Breast epithelium (tissue), 4 donors: ENCODE measurements around the gene ZNF428. TPM values are rescaled to one million over a fixed set of nuclear protein-coding genes. Genes with fewer than 3 reads are reported as not detected.

Experiments used
- DNase-seq, 2 donors: peaks; one replicate each; pipeline ENCODE4 v3.0.0-alpha.2; 2019; ENCODE audit warnings: low spot score in 2 of 2
- H3K27ac ChIP-seq, 2 donors: fragments of 200-600 bp; sonication (generic) in 1 of 2; one replicate each; pipeline ENCODE4 v1.5.1; 2016 to 2019; ENCODE audit warnings: mild to moderate bottlenecking in 1 of 2
- H3K27me3 ChIP-seq, 2 donors: fragments of 200-600 bp; sonication (generic) in 1 of 2; one replicate each; pipeline versions ENCODE4 v1.5.1 to v1.6.0; 2017 to 2019; ENCODE audit warnings: control low read depth in 1 of 2, mild to moderate bottlenecking in 1 of 2
- H3K36me3 ChIP-seq: fragments of 200-600 bp; one replicate; pipeline ENCODE4 v1.5.1; 2019
- H3K4me1 ChIP-seq, 2 donors: fragments of 200-600 bp; sonication (generic); one replicate each; pipeline ENCODE4 v1.5.1; 2016 to 2019; ENCODE audit warnings: control low read depth in 1 of 2
- H3K4me3 ChIP-seq, 3 donors: fragments of 200-600 bp; sonication (generic); 1 replicate in 2 of 3; 2 replicates in 1 of 3; pipeline ENCODE4 v1.5.1; 2016 to 2019; ENCODE audit warnings: mild to moderate bottlenecking in 3 of 3, moderate library complexity in 2 of 3
- H3K9me3 ChIP-seq, 2 donors: fragments of 200-600 bp; sonication (generic) in 1 of 2; one replicate each; pipeline ENCODE4 v1.5.1; 2016 to 2019; ENCODE audit warnings: control low read depth in 1 of 2
- POLR2A ChIP-seq: fragments of 450-650 bp; IDR thresholded peaks from one replicate; pipeline ENCODE4 v1.6.1; 2016; ENCODE audit warnings: antibody characterized with exemption, mild to moderate bottlenecking, moderate library complexity
- POLR2AphosphoS5 ChIP-seq, 3 donors: sonication (generic); formaldehyde crosslinking; IDR thresholded peaks; one replicate each; pipeline ENCODE4 v1.6.1; 2017; ENCODE audit warnings: antibody characterized with exemption in 3 of 3
- intact Hi-C: fragments of 100-400 bp; cut with DNase I; formaldehyde crosslinking; loops from one replicate; pipeline ENCODE4 v1.15.1; 2023; ENCODE audit warnings: low total_unique reads
- total RNA-seq, 3 donors: library from RNA; depleted of rRNA; stranded (reverse); fragments of >200 nt; gene quantifications; one replicate each; pipeline ENCODE4 v1.1.0, GENCODE V29; 2016
- TF ChIP-seq, protein P1 (sequence below), 3 donors: fragments of 450-650 bp; IDR thresholded peaks; one replicate each; pipeline ENCODE4 v1.5.1; 2016 to 2017; ENCODE audit warnings: antibody characterized with exemption in 3 of 3, mild to moderate bottlenecking in 3 of 3, moderate library complexity in 3 of 3

ZNF428 gene
- total RNA-seq, result 10 to 100 TPM; 24.7 to 31.1 (median 28.2) TPM

DNA sequence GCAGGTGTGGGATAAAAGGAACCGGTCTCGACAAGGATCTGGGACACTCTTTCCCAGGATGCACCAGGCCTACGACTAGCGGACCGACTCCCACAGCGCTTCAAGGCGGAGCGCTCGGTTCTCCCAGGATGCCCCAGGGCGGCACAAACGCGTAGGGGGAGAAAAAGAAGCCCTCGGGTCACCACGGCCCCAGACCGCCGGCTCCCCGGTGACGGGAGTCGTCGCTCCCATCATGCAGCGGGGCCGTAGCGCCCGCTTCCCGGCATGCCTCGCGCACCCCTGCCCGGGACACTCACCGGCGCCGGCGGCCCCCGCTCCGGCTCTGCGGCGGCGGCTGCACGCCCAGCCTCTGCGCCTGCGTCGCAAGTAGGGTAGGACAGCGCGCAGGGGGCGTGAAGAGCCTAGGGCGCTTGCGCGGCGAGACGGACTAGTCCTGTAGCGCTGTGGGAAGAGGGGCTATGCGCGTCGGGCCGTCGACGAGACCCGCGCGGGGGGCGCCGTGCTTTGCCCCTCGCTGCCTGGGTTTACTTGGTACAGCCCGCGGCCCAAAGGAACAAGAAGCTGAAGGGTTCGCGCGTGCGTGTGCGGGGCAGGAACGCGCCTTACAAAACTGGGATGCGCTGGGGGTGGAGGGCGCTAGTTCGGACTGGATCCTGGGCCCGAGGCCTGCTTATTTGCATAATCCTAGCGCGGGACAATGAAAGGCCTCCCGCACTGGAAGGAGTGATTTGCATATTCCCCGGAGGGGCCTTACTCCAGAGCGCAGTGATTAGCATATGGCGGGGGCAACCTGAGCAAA is at the start of gene ZNF428:
Gene ZNF428, minus strand, starts transcription at position 368 of the 799 bp plus-strand sequence. CDS start 5,325 bp downstream, outside the sequence.
- Histone ChIP-seq H3K4me1 (no peaks in the 10 kb centered on the region), H3K4me3 (peak within 1 kb of the TSS; percentile 81 to 91 (median 82)), H3K9me3 (no peaks in the 10 kb centered on the region), H3K27ac (peak within 1 kb of the TSS; percentile 91), H3K36me3 (no peaks in the 10 kb centered on the region), H3K27me3 (no peaks in the 10 kb centered on the region)
- intact Hi-C loops, result no loop called here
- peak; percentile 76 to 82 for DNase-seq
- TF ChIP-seq, protein P1, sequence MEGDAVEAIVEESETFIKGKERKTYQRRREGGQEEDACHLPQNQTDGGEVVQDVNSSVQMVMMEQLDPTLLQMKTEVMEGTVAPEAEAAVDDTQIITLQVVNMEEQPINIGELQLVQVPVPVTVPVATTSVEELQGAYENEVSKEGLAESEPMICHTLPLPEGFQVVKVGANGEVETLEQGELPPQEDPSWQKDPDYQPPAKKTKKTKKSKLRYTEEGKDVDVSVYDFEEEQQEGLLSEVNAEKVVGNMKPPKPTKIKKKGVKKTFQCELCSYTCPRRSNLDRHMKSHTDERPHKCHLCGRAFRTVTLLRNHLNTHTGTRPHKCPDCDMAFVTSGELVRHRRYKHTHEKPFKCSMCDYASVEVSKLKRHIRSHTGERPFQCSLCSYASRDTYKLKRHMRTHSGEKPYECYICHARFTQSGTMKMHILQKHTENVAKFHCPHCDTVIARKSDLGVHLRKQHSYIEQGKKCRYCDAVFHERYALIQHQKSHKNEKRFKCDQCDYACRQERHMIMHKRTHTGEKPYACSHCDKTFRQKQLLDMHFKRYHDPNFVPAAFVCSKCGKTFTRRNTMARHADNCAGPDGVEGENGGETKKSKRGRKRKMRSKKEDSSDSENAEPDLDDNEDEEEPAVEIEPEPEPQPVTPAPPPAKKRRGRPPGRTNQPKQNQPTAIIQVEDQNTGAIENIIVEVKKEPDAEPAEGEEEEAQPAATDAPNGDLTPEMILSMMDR (IDR thresholded peaks at IDR 0.05), result no peak
- peak; percentile 38 to 60 (median 43) for TF ChIP-seq POLR2AphosphoS5 (IDR thresholded peaks at IDR 0.05)

- H3K27ac ChIP-seq, result peak overlapping the region; percentile 93 to 94
- no peaks in the 10 kb centered on the region for H3K4me1 ChIP-seq
- intact Hi-C loops, result no loop called here
Observed at GRCh38 chr19:43668406-43669109, 49.1 kb upstream of the ZNF428 start.

GRCh38 chr19:43667876-43668405 is 48.5 kb upstream of the ZNF428 start:
- no peak for DNase-seq
- TF ChIP-seq POLR2A (no peak), POLR2AphosphoS5 (IDR thresholded peaks at IDR 0.05) (no peak)
- TF ChIP-seq, protein P1 (IDR thresholded peaks at IDR 0.05), result no peak
- no peaks in the 10 kb centered on the region for H3K4me1 ChIP-seq
- H3K9me3 ChIP-seq, result no peaks in the 10 kb centered on the region
- intact Hi-C loops, result no loop called here
- H3K4me3 ChIP-seq, result peak overlapping the region; percentile 22 to 72 (median 64)
- peak overlapping the region; percentile 93 to 94 for H3K27ac ChIP-seq
- H3K27me3 ChIP-seq, result no peaks in the 10 kb centered on the region
- no peaks in the 10 kb centered on the region for H3K36me3 ChIP-seq

More at GRCh38 chr19:43668406-43669109, 49.1 kb upstream of the ZNF428 start:
- Histone ChIP-seq H3K9me3 (no peaks in the 10 kb centered on the region), H3K27me3 (no peaks in the 10 kb centered on the region), H3K4me3 (peak overlapping the region; percentile 62 to 72 (median 64)), H3K36me3 (no peaks in the 10 kb centered on the region)
- TF ChIP-seq POLR2AphosphoS5 (IDR thresholded peaks at IDR 0.05) (peak; percentile 90 to 95 (median 92)), POLR2A (peak; percentile 90)
- TF ChIP-seq, protein P1 (IDR thresholded peaks at IDR 0.05), result no peak
- DNase-seq, result peak; percentile 99

- peak overlapping the region; percentile 22 to 72 (median 64) for H3K4me3 ChIP-seq
- H3K27me3 ChIP-seq, result no peaks in the 10 kb centered on the region
- no peaks in the 10 kb centered on the region for H3K9me3 ChIP-seq
- no peaks in the 10 kb centered on the region for H3K36me3 ChIP-seq
- DNase-seq, result no peak
- H3K4me1 ChIP-seq, result no peaks in the 10 kb centered on the region
- peak overlapping the region in 1 of 2 donors; percentile 94 for H3K27ac ChIP-seq
- TF ChIP-seq, protein P1 (IDR thresholded peaks at IDR 0.05), result no peak
- TF ChIP-seq POLR2A, result no peak
- intact Hi-C loops, result no loop called here
Observed at GRCh38 chr19:43667126-43667875, 47.9 kb upstream of the ZNF428 start.
